Keratinocyte (primary cell): ENCODE measurements around the gene MAGI2. TPM values are rescaled to one million over a fixed set of nuclear protein-coding genes. Genes with fewer than 3 reads are reported as not detected.

Experiments used
- DNase-seq: peaks from one replicate; pipeline ENCODE4 v3.0.0-alpha.2; 2011; ENCODE audit warnings: low read depth, missing footprints, low spot score
- FAIRE-seq: peaks from 2 replicates; lab custom pipeline; 2011; peaks lifted over from hg19 to GRCh38; lab: Jason Lieb, UNC
- H2AFZ ChIP-seq: 2 replicates; pipeline ENCODE4 v1.6.0; 2012; ENCODE audit warnings: low read length, control low read depth, inconsistent platforms; ENCODE audit not compliant: control insufficient read depth
- H3K27ac ChIP-seq: 2 replicates; pipeline ENCODE4 v1.5.1; 2011; ENCODE audit warnings: low read length; ENCODE audit not compliant: control insufficient read depth, insufficient read depth
- H3K27me3 ChIP-seq: 3 replicates; pipeline ENCODE4 v1.6.0; 2011; ENCODE audit warnings: low read length; ENCODE audit not compliant: control insufficient read depth, insufficient read depth; ENCODE audit errors: extremely low read depth
- H3K36me3 ChIP-seq, 2 experiments: 2 replicates in 1 of 2; 3 replicates in 1 of 2; pipeline ENCODE4 v1.5.1; 2011; ENCODE audit warnings: low read length in 2 of 2, mild to moderate bottlenecking in 1 of 2; ENCODE audit not compliant: control insufficient read depth in 2 of 2, insufficient read depth in 2 of 2; ENCODE audit errors: extremely low read depth in 1 of 2
- H3K4me1 ChIP-seq: 3 replicates; pipeline ENCODE4 v1.5.1; 2011; ENCODE audit warnings: low read length; ENCODE audit not compliant: control insufficient read depth, insufficient read depth; ENCODE audit errors: extremely low read depth
- H3K4me2 ChIP-seq: 3 replicates; pipeline ENCODE4 v1.6.0; 2011; ENCODE audit warnings: low read depth, low read length; ENCODE audit not compliant: control insufficient read depth, insufficient read depth; ENCODE audit errors: extremely low read depth
- H3K4me3 ChIP-seq, 3 experiments: fragments of 200-600 bp in 1 of 3; sonication (generic) in 1 of 3; 2 replicates in 2 of 3; 3 replicates in 1 of 3; pipeline ENCODE4 v1.5.1; 2011 to 2016; ENCODE audit warnings: low read length in 3 of 3, mild to moderate bottlenecking in 3 of 3, control low read depth in 2 of 3, inconsistent platforms in 1 of 3, low read depth in 1 of 3, mixed read lengths in 1 of 3, mixed run types in 1 of 3, moderate library complexity in 1 of 3; ENCODE audit not compliant: control insufficient read depth in 2 of 3, insufficient read depth in 2 of 3; ENCODE audit errors: extremely low read depth in 1 of 3
- H3K79me2 ChIP-seq: 2 replicates; pipeline ENCODE4 v1.6.0; 2012; ENCODE audit warnings: low read length; ENCODE audit not compliant: control insufficient read depth, insufficient read depth
- H3K9ac ChIP-seq: 3 replicates; pipeline ENCODE4 v1.6.0; 2011; ENCODE audit warnings: low read length; ENCODE audit not compliant: control insufficient read depth, insufficient read depth; ENCODE audit errors: extremely low read depth
- H3K9me1 ChIP-seq: 3 replicates; pipeline ENCODE4 v1.6.0; 2011; ENCODE audit warnings: low read length; ENCODE audit not compliant: control insufficient read depth, insufficient read depth; ENCODE audit errors: extremely low read depth
- H3K9me3 ChIP-seq: 2 replicates; pipeline ENCODE4 v1.5.1; 2012; ENCODE audit warnings: low read depth, low read length; ENCODE audit not compliant: control insufficient read depth
- H4K20me1 ChIP-seq: 3 replicates; pipeline ENCODE4 v1.6.0; 2011; ENCODE audit warnings: low read length; ENCODE audit not compliant: control insufficient read depth, insufficient read depth; ENCODE audit errors: extremely low read depth
- EZH2 ChIP-seq: IDR thresholded peaks from one replicate; pipeline ENCODE4 v1.6.1; 2012; ENCODE audit warnings: inconsistent platforms, mild to moderate bottlenecking, low read length, moderate library complexity
- dilution Hi-C: fragments of 300-500 bp; cut with MboI; formaldehyde crosslinking; loops from one replicate; pipeline ENCODE4 v1.7.0; 2020; ENCODE audit warnings: low sequenced_read_pairs; ENCODE audit not compliant: extremely low pct_ligation_motif_present
- polyA plus RNA-seq, 5 experiments: library from polyadenylated mRNA; depleted of rRNA in 3 of 5; stranded (reverse) in 3 of 5; stranded (forward) in 1 of 5; unstranded in 1 of 5; fragments of >200 nt; gene quantifications; 1 replicate in 1 of 5; 2 replicates in 3 of 5; 3 replicates in 1 of 5; pipeline versions ENCODE4 v1.2.1 to v1.2.3, GENCODE V29; 2011 to 2012; ENCODE audit warnings: missing spikeins in 2 of 5, low read depth in 1 of 5, low replicate concordance in 1 of 5
- TF ChIP-seq, protein P1 (sequence below), 3 experiments: IDR thresholded peaks in 1 of 3; conservative IDR thresholded peaks in 1 of 3; optimal IDR thresholded peaks in 1 of 3; 2 replicates in 2 of 3; 3 replicates in 1 of 3; pipeline versions ENCODE3 to v1.5.1; 2011; ENCODE audit warnings: low read length in 3 of 3, mild to moderate bottlenecking in 3 of 3, moderate library complexity in 2 of 3, control low read depth in 1 of 3, inconsistent platforms in 1 of 3; ENCODE audit not compliant: insufficient read depth in 2 of 3; ENCODE audit errors: extremely low read depth in 1 of 3

MAGI2 gene
- polyA plus RNA-seq, 1 donor (not counting 4 experiments of a cell fraction or from before 2014, with no cell fraction given) = 0.07 TPM

GRCh38 chr7:79421751-79422150 is 31.7 kb downstream of the MAGI2 start:
- DNase-seq (no peak), FAIRE-seq (no peak)
- H4K20me1 ChIP-seq = no peaks in the 10 kb centered on the region
- H3K4me2 ChIP-seq = no peak overlapping the region
- peaks cover 1% of the 10 kb centered on the region for H3K27me3 ChIP-seq
- no peak overlapping the region for H2AFZ ChIP-seq
- H3K9me1 ChIP-seq = no peaks in the 10 kb centered on the region
- no peaks in the 10 kb centered on the region for H3K9me3 ChIP-seq
- H3K79me2 ChIP-seq = no peaks in the 10 kb centered on the region
- H3K27ac ChIP-seq = no peak overlapping the region
- H3K4me3 ChIP-seq = no peak overlapping the region
- H3K4me1 ChIP-seq = no peaks in the 10 kb centered on the region
- dilution Hi-C loops = no loop called here
- no peaks in the 10 kb centered on the region for H3K36me3 ChIP-seq
- TF ChIP-seq, protein P1, sequence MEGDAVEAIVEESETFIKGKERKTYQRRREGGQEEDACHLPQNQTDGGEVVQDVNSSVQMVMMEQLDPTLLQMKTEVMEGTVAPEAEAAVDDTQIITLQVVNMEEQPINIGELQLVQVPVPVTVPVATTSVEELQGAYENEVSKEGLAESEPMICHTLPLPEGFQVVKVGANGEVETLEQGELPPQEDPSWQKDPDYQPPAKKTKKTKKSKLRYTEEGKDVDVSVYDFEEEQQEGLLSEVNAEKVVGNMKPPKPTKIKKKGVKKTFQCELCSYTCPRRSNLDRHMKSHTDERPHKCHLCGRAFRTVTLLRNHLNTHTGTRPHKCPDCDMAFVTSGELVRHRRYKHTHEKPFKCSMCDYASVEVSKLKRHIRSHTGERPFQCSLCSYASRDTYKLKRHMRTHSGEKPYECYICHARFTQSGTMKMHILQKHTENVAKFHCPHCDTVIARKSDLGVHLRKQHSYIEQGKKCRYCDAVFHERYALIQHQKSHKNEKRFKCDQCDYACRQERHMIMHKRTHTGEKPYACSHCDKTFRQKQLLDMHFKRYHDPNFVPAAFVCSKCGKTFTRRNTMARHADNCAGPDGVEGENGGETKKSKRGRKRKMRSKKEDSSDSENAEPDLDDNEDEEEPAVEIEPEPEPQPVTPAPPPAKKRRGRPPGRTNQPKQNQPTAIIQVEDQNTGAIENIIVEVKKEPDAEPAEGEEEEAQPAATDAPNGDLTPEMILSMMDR (optimal IDR thresholded peaks at IDR 0.05 in 1 of 3, IDR thresholded peaks at IDR 0.05 in 1 of 3, conservative IDR thresholded peaks at IDR 0.05 in 1 of 3; ENCODE audit: extremely low read depth in 1 of 3, insufficient read depth in 2 of 3, low read length in 3 of 3) = no peak
- TF ChIP-seq EZH2 = no peak
- H3K9ac ChIP-seq = no peak overlapping the region

- H3K9ac ChIP-seq = no peak overlapping the region
- no peaks in the 10 kb centered on the region for H3K9me1 ChIP-seq
- no peaks in the 10 kb centered on the region for H3K36me3 ChIP-seq
- H3K4me2 ChIP-seq = no peak overlapping the region
- dilution Hi-C loops = no loop called here
- no peaks in the 10 kb centered on the region for H3K4me1 ChIP-seq
- H4K20me1 ChIP-seq = no peaks in the 10 kb centered on the region
- FAIRE-seq (no peak), DNase-seq (no peak)
- TF ChIP-seq, protein P1 (optimal IDR thresholded peaks at IDR 0.05 in 1 of 3, IDR thresholded peaks at IDR 0.05 in 1 of 3, conservative IDR thresholded peaks at IDR 0.05 in 1 of 3; ENCODE audit: extremely low read depth in 1 of 3, insufficient read depth in 2 of 3, low read length in 3 of 3) = no peak
- no peak for TF ChIP-seq EZH2
- H3K27me3 ChIP-seq = peaks cover 4% of the 10 kb centered on the region
- H3K27ac ChIP-seq = no peak overlapping the region
- H3K9me3 ChIP-seq = no peaks in the 10 kb centered on the region
- no peak overlapping the region for H2AFZ ChIP-seq
- no peak overlapping the region for H3K4me3 ChIP-seq
- H3K79me2 ChIP-seq = no peaks in the 10 kb centered on the region
Measured at GRCh38 chr7:79420464-79420863, 33.0 kb downstream of the MAGI2 start.
